ENCODE data around the gene INTS4.

Gene INTS4

DNA sequence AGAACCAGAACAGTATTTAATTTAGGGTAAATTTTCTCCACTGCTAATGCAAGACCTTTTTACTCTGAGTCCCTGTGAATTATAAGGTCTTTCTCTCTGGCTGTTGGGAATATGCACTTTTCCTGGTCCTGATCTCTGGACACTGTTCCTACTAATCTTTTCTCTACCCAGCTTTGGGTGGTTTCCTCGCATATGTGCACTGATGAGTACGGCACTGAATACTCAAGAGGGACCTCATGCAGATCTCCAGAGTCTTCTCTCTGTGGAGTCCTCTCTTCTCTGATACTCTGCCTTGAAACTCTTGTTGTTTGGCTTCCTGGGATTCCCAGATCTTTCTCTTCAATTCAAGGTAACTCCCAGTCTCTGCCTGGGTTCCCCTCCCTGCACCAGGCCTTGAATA lies 14.6 kb upstream of the INTS4 start:
- POLR2A ChIA-PET, result no interaction called here
- Histone ChIP-seq H3K9me3 (ENCODE audit: control insufficient read depth, insufficient read depth, low read depth, low read length) (no peaks in the 10 kb centered on the region), H3K27ac (ENCODE audit: extremely low read depth, low read depth, low read length) (no peak overlapping the region), H3K4me1 (ENCODE audit: control insufficient read depth, insufficient read depth, low read length) (no peaks in the 10 kb centered on the region), H3K36me3 (ENCODE audit: control insufficient read depth in 2 of 2, insufficient read depth in 1 of 2, low read length in 2 of 2) (no peaks in the 10 kb centered on the region), H3K4me3 (ENCODE audit: low read depth, low read length) (no peak overlapping the region)
- TF ChIP-seq ZNF174 (tag by site-specific recombination; IDR thresholded peaks at IDR 0.05) (no peak), ZEB2 (tag by site-specific recombination; IDR thresholded peaks at IDR 0.05) (no peak), ZNF521 (tag by site-specific recombination; IDR thresholded peaks at IDR 0.05) (no peak)
- TF ChIP-seq, protein P1, sequence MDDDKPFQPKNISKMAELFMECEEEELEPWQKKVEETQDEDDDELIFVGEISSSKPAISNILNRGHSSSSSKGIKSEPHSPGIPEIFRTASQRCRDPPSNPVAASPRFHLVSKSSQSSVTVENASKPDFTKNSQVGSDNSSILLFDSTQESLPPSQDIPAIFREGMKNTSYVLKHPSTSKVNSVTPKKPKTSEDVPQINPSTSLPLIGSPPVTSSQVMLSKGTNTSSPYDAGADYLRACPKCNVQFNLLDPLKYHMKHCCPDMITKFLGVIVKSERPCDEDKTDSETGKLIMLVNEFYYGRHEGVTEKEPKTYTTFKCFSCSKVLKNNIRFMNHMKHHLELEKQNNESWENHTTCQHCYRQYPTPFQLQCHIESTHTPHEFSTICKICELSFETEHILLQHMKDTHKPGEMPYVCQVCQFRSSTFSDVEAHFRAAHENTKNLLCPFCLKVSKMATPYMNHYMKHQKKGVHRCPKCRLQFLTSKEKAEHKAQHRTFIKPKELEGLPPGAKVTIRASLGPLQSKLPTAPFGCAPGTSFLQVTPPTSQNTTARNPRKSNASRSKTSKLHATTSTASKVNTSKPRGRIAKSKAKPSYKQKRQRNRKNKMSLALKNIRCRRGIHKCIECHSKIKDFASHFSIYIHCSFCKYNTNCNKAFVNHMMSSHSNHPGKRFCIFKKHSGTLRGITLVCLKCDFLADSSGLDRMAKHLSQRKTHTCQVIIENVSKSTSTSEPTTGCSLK (tag by site-specific recombination; IDR thresholded peaks at IDR 0.05), result no peak
- CTCF ChIA-PET, result interaction anchor here (1.4 to 2.5 kb wide), 2 partner anchors 9 to 37 kb away, joined by 7 to 13 read pairs; no protein-coding TSS in a partner anchor

DNA sequence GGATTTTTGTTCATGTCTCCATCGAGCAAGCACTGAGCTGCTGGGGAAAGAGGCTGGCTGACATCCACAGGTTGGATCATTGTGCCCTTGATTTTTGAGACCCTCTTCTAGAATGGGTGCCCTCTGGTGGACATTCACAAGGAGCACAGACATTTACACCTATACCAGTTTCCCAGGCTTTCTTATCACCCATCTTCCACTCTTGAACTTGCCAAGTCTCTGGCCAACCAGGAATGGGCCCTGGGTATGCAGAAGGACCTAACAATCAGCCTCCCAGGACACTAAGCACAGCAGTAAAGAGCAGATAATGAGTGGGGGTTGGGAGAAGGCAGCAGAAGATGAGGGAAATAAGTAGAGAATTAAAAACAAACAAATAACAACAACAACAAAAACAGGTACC lies 5.7 kb upstream of the INTS4 start:
- CTCF ChIA-PET, result interaction anchor here (0.6 to 2.2 kb wide), 14 partner anchors 7 to 224 kb away, joined by 3 to 17 read pairs (median 4); partner anchors contain the start of gene RSF1
- Histone ChIP-seq H3K4me1 (ENCODE audit: control insufficient read depth, insufficient read depth, low read length) (no peaks in the 10 kb centered on the region), H3K9me3 (ENCODE audit: control insufficient read depth, insufficient read depth, low read depth, low read length) (no peaks in the 10 kb centered on the region), H3K4me3 (ENCODE audit: low read depth, low read length) (no peak overlapping the region), H3K27ac (ENCODE audit: extremely low read depth, low read depth, low read length) (no peak overlapping the region), H3K36me3 (ENCODE audit: control insufficient read depth in 2 of 2, insufficient read depth in 1 of 2, low read length in 2 of 2) (no peaks in the 10 kb centered on the region)
- TF ChIP-seq SCRT1 (tag by site-specific recombination; IDR thresholded peaks at IDR 0.05; ENCODE audit: borderline replicate concordance) (peak; percentile 77), SCRT2 (tag by site-specific recombination; IDR thresholded peaks at IDR 0.05) (peak; percentile 91), ZNF366 (tag by site-specific recombination; conservative IDR thresholded peaks at IDR 0.05) (no peak), ZBTB17 (tag by site-specific recombination; IDR thresholded peaks at IDR 0.05) (peak; percentile 54; the same call in 1 of the 2 replicates), ZNF654 (tag by site-specific recombination; IDR thresholded peaks at IDR 0.05; ENCODE audit: low read depth) (peak; percentile 47)
- TF ChIP-seq, protein P2, sequence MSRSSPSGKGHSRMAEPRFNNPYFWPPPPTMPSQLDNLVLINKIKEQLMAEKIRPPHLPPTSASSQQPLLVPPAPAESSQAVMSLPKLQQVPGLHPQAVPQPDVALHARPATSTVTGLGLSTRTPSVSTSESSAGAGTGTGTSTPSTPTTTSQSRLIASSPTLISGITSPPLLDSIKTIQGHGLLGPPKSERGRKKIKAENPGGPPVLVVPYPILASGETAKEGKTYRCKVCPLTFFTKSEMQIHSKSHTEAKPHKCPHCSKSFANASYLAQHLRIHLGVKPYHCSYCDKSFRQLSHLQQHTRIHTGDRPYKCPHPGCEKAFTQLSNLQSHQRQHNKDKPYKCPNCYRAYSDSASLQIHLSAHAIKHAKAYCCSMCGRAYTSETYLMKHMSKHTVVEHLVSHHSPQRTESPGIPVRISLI (tag by site-specific recombination; IDR thresholded peaks at IDR 0.05), result no peak
- TF ChIP-seq, protein P1 (tag by site-specific recombination; IDR thresholded peaks at IDR 0.05), result no peak
- TF ChIP-seq, protein P3, sequence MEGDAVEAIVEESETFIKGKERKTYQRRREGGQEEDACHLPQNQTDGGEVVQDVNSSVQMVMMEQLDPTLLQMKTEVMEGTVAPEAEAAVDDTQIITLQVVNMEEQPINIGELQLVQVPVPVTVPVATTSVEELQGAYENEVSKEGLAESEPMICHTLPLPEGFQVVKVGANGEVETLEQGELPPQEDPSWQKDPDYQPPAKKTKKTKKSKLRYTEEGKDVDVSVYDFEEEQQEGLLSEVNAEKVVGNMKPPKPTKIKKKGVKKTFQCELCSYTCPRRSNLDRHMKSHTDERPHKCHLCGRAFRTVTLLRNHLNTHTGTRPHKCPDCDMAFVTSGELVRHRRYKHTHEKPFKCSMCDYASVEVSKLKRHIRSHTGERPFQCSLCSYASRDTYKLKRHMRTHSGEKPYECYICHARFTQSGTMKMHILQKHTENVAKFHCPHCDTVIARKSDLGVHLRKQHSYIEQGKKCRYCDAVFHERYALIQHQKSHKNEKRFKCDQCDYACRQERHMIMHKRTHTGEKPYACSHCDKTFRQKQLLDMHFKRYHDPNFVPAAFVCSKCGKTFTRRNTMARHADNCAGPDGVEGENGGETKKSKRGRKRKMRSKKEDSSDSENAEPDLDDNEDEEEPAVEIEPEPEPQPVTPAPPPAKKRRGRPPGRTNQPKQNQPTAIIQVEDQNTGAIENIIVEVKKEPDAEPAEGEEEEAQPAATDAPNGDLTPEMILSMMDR (tag by site-specific recombination; IDR thresholded peaks at IDR 0.05), result peak; percentile 57; the same call in 1 of the 2 replicates
- POLR2A ChIA-PET, result interaction anchor here (1.5 kb wide), 1 partner anchor 181 kb away, joined by 3 read pairs; no protein-coding TSS in a partner anchor

DNA sequence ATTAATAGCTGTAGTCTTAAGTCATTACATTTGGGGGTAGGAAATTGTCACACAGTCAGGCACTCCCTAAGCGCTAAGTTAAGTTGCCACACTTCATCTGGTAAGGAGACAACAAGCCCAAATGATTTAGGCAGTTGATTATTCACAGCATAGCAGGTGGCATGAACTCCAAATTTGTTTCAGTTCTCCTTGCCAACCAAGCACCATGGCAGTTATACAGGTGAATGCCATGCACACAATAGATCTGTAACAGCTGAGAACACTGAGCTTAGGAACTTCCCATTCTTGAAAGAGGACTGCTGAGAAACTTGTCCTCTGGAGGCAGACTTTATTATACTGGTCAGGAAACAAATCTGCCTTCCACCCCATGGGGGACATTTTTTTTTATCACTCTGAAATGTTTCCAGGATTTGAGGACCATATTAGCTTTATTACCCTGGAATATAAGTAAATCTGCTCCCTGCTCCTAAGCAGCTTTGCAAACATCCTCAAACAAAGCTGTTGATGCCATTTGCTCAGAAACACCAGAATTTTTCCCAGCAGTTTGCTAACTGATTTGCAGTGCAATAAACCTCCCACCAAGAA lies 5.1 kb upstream of the INTS4 start:
- Histone ChIP-seq H3K9me3 (ENCODE audit: control insufficient read depth, insufficient read depth, low read depth, low read length) (no peaks in the 10 kb centered on the region), H3K4me1 (ENCODE audit: control insufficient read depth, insufficient read depth, low read length) (no peaks in the 10 kb centered on the region), H3K36me3 (ENCODE audit: control insufficient read depth in 2 of 2, insufficient read depth in 1 of 2, low read length in 2 of 2) (no peaks in the 10 kb centered on the region), H3K27ac (ENCODE audit: extremely low read depth, low read depth, low read length) (no peak overlapping the region), H3K4me3 (ENCODE audit: low read depth, low read length) (no peak overlapping the region)
- ChIA-PET CTCF (interaction anchor here (0.6 to 2.2 kb wide), 19 partner anchors 8 to 565 kb away, joined by 3 to 17 read pairs (median 4); partner anchors contain the start of gene RSF1), POLR2A (interaction anchor here (1.5 kb wide), 1 partner anchor 180 kb away, joined by 3 read pairs; no protein-coding TSS in a partner anchor)
- TF ChIP-seq, protein P4, sequence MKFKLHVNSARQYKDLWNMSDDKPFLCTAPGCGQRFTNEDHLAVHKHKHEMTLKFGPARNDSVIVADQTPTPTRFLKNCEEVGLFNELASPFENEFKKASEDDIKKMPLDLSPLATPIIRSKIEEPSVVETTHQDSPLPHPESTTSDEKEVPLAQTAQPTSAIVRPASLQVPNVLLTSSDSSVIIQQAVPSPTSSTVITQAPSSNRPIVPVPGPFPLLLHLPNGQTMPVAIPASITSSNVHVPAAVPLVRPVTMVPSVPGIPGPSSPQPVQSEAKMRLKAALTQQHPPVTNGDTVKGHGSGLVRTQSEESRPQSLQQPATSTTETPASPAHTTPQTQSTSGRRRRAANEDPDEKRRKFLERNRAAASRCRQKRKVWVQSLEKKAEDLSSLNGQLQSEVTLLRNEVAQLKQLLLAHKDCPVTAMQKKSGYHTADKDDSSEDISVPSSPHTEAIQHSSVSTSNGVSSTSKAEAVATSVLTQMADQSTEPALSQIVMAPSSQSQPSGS (tag by site-specific recombination; IDR thresholded peaks at IDR 0.05; ENCODE audit: low read depth), result no peak
- TF ChIP-seq ZNF529 (tag by site-specific recombination; IDR thresholded peaks at IDR 0.05; ENCODE audit: insufficient replicate concordance) (no peak), ZNF169 (tag by site-specific recombination; IDR thresholded peaks at IDR 0.05) (no peak), ZBTB48 (tag by site-specific recombination; IDR thresholded peaks at IDR 0.05) (no peak), ZNF792 (tag by site-specific recombination; IDR thresholded peaks at IDR 0.05) (no peak), ZFP37 (tag by site-specific recombination; IDR thresholded peaks at IDR 0.05) (no peak), SP2 (tag by site-specific recombination; IDR thresholded peaks at IDR 0.05) (no peak), ZNF530 (tag by site-specific recombination; IDR thresholded peaks at IDR 0.05; ENCODE audit: low read depth) (no peak)
- TF ChIP-seq, protein P5, sequence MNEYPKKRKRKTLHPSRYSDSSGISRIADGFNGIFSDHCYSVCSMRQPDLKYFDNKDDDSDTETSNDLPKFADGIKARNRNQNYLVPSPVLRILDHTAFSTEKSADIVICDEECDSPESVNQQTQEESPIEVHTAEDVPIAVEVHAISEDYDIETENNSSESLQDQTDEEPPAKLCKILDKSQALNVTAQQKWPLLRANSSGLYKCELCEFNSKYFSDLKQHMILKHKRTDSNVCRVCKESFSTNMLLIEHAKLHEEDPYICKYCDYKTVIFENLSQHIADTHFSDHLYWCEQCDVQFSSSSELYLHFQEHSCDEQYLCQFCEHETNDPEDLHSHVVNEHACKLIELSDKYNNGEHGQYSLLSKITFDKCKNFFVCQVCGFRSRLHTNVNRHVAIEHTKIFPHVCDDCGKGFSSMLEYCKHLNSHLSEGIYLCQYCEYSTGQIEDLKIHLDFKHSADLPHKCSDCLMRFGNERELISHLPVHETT (tag by site-specific recombination; IDR thresholded peaks at IDR 0.05), result no peak
